Caco-2 (cell line): Measurements from ENCODE around the gene RTTN. TPM values are rescaled to one million over a fixed set of nuclear protein-coding genes. Genes with fewer than 3 reads are reported as not detected.

Experiments
- BruUV-seq: library from RNA; stranded (reverse); fragments of 400-500 nt; replicated peaks from 2 replicates; lab custom pipeline; 2021; lab: Mats Ljungman, UMichigan
- CTCF ChIA-PET: fragments of 300-600 bp; sonication (Branson Sonifier 250); formaldehyde crosslinking; loops from one replicate; lab custom pipeline; 2022; ENCODE audit warnings: antibody characterized with exemption; lab: Charles Lee
- POLR2A ChIA-PET: fragments of 300-600 bp; sonication (Branson Sonifier 250); formaldehyde crosslinking; loops from one replicate; lab custom pipeline; 2022; ENCODE audit warnings: antibody characterized with exemption; lab: Charles Lee
- DNase-seq, 2 experiments: peaks; one replicate each; pipeline versions ENCODE4 v3.0.0 to v3.0.0-alpha.2; 2020 to 2022
- H3K27me3 ChIP-seq: replicated peaks from 2 replicates; pipeline ENCODE4 v1.6.0; 2011; ENCODE audit warnings: low read length; ENCODE audit not compliant: control insufficient read depth, insufficient read depth
- H3K36me3 ChIP-seq: 2 replicates; pipeline ENCODE4 v1.5.1; 2011; ENCODE audit warnings: low read length; ENCODE audit not compliant: control insufficient read depth, insufficient read depth
- H3K4me1 ChIP-seq: fragments of 250-450 bp; sonication (Bioruptor Pico); 2 replicates; pipeline ENCODE4 v1.5.1; 2020; ENCODE audit warnings: mild to moderate bottlenecking
- H3K4me3 ChIP-seq: 2 replicates; pipeline ENCODE4 v1.5.1; 2011; ENCODE audit warnings: low read depth, mild to moderate bottlenecking, control low read depth, low read length
- H3K9me3 ChIP-seq: fragments of 250-450 bp; sonication (Bioruptor Pico); 2 replicates; pipeline ENCODE4 v1.5.1; 2020; ENCODE audit warnings: mild to moderate bottlenecking, moderate library complexity
- H3K27ac Mint-ChIP-seq: one replicate; pipeline ENCODE4 v1.8.0; 2022; ENCODE audit warnings: mixed read lengths; ENCODE audit not compliant: unreplicated experiment
- H3K27me3 Mint-ChIP-seq: one replicate; pipeline ENCODE4 v1.8.0; 2022; ENCODE audit warnings: mixed read lengths; ENCODE audit not compliant: insufficient read depth, unreplicated experiment
- H3K36me3 Mint-ChIP-seq: one replicate; pipeline ENCODE4 v1.8.0; 2022; ENCODE audit warnings: mild to moderate bottlenecking, mixed read lengths; ENCODE audit not compliant: insufficient read depth, unreplicated experiment
- H3K4me1 Mint-ChIP-seq: one replicate; pipeline ENCODE4 v1.8.0; 2022; ENCODE audit warnings: low read depth, mixed read lengths; ENCODE audit not compliant: unreplicated experiment
- H3K4me3 Mint-ChIP-seq: one replicate; pipeline ENCODE4 v1.8.0; 2022; ENCODE audit warnings: mild to moderate bottlenecking, moderate library complexity, mixed read lengths; ENCODE audit not compliant: unreplicated experiment
- H3K9me3 Mint-ChIP-seq: one replicate; pipeline ENCODE4 v1.8.0; 2022; ENCODE audit warnings: mixed read lengths; ENCODE audit not compliant: unreplicated experiment
- CTCF ChIP-seq, 2 experiments: fragments of 200-600 bp in 1 of 2; IDR thresholded peaks; 1 replicate in 1 of 2; 2 replicates in 1 of 2; pipeline versions ENCODE4 v1.5.1 to v1.8.0; 2011 to 2022; ENCODE audit warnings: antibody characterized with exemption in 1 of 2, control low read depth in 1 of 2, inconsistent platforms in 1 of 2, low read depth in 1 of 2, low read length in 1 of 2, mild to moderate bottlenecking in 1 of 2, moderate library complexity in 1 of 2; ENCODE audit not compliant: insufficient read depth in 1 of 2, severe bottlenecking in 1 of 2, unreplicated experiment in 1 of 2
- intact Hi-C: fragments of 100-400 bp; cut with micrococcal nuclease; formaldehyde crosslinking; loops from one replicate; pipeline ENCODE4 v1.10.0; 2022; ENCODE audit not compliant: unreplicated experiment
- total RNA-seq: library from RNA; stranded (reverse); gene quantifications from 2 replicates; pipeline ENCODE4 v1.2.3, GENCODE V29; 2022

RTTN gene
- total RNA-seq, 1 experiment from 2014 or later: 14.6 TPM

- no peak for DNase-seq
- POLR2A ChIA-PET: no interaction called here
- intact Hi-C loops: no loop called here
- Mint-ChIP-seq H3K4me3 (no peak overlapping the region), H3K27me3 (no peaks in the 10 kb centered on the region), H3K27ac (no peak overlapping the region), H3K36me3 (peaks cover 12% of the 10 kb centered on the region), H3K4me1 (peaks cover 11% of the 10 kb centered on the region), H3K9me3 (peaks cover 10% of the 10 kb centered on the region)
- Histone ChIP-seq H3K9me3 (no peaks in the 10 kb centered on the region), H3K4me3 (no peak overlapping the region), H3K4me1 (no peaks in the 10 kb centered on the region), H3K27me3 (no peaks in the 10 kb centered on the region), H3K36me3 (no peaks in the 10 kb centered on the region)
- BruUV-seq: no TSS peak
- CTCF ChIA-PET: no interaction called here
- no peak for TF ChIP-seq CTCF (IDR thresholded peaks at IDR 0.05; ENCODE audit: insufficient read depth in 1 of 2, low read depth in 1 of 2, low read length in 1 of 2, severe bottlenecking in 1 of 2, unreplicated experiment in 1 of 2)
Measured at GRCh38 chr18:70121842-70122241, 83.6 kb downstream of the RTTN start.

- Mint-ChIP-seq H3K27ac (no peak overlapping the region), H3K4me1 (no peaks in the 10 kb centered on the region), H3K27me3 (no peaks in the 10 kb centered on the region), H3K4me3 (no peak overlapping the region), H3K36me3 (peaks cover 13% of the 10 kb centered on the region), H3K9me3 (peaks cover 10% of the 10 kb centered on the region)
- no peak overlapping the region for H3K4me3 ChIP-seq
- TF ChIP-seq CTCF (IDR thresholded peaks at IDR 0.05; ENCODE audit: insufficient read depth in 1 of 2, low read depth in 1 of 2, low read length in 1 of 2, severe bottlenecking in 1 of 2, unreplicated experiment in 1 of 2): no peak
- H3K4me1 ChIP-seq: no peaks in the 10 kb centered on the region
- H3K9me3 ChIP-seq: no peaks in the 10 kb centered on the region
- no peaks in the 10 kb centered on the region for H3K36me3 ChIP-seq
- DNase-seq: no peak
- BruUV-seq: no TSS peak
- H3K27me3 ChIP-seq: no peaks in the 10 kb centered on the region
- intact Hi-C loops: no loop called here
- ChIA-PET POLR2A (no interaction called here), CTCF (no interaction called here)
Measured at GRCh38 chr18:70116949-70117348, 88.5 kb downstream of the RTTN start.

GRCh38 chr18:70113511-70113910 lies 92.0 kb downstream of the RTTN start:
- intact Hi-C loops: no loop called here
- TF ChIP-seq CTCF (IDR thresholded peaks at IDR 0.05; ENCODE audit: insufficient read depth in 1 of 2, low read depth in 1 of 2, low read length in 1 of 2, severe bottlenecking in 1 of 2, unreplicated experiment in 1 of 2): no peak
- no TSS peak for BruUV-seq
- H3K4me3 Mint-ChIP-seq: no peak overlapping the region
- H3K4me1 Mint-ChIP-seq: no peaks in the 10 kb centered on the region
- no peaks in the 10 kb centered on the region for H3K27me3 Mint-ChIP-seq
- CTCF ChIA-PET: no interaction called here
- DNase-seq: no peak
- H3K36me3 ChIP-seq: no peaks in the 10 kb centered on the region
- peaks cover 10% of the 10 kb centered on the region for H3K9me3 Mint-ChIP-seq
- H3K4me3 ChIP-seq: no peak overlapping the region
- no peaks in the 10 kb centered on the region for H3K27me3 ChIP-seq
- no peaks in the 10 kb centered on the region for H3K9me3 ChIP-seq
- peaks cover 13% of the 10 kb centered on the region for H3K36me3 Mint-ChIP-seq
- POLR2A ChIA-PET: no interaction called here
- no peaks in the 10 kb centered on the region for H3K4me1 ChIP-seq
- H3K27ac Mint-ChIP-seq: no peak overlapping the region
